ENCODE measurements around the gene NEXN.
"Not testable (repeated sequence)": the region's sequence is repeated elsewhere in the genome, so short reads cannot be mapped to it uniquely, and the experiment has no call there.

NEXN gene

DNA sequence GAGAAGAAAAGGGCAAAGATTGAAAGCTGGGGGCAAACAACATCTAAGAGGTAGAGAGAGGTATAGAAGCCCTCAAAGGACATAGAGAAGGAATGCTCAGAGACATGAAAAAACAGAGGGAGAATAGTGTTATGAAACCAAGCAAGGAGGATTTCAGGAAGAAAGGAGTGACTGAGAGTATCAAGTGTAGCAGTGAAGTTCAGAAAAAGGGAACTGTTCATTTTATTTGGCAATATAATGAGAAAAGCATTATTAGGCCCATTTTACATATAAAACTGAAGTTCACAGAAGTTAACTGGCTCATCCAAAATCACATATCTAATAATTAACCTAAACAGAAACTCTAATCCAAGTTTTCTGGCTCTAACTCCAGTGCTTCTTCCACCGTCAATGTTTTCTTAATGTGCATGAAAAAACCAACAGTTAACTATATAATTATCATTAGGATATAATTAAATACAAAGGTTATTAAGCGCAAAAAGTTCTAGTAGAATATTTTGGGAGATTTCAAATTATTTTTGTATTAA, 17.7 kb downstream of the NEXN start:
- no peak for DNase-seq (ENCODE audit: low spot score)

DNA sequence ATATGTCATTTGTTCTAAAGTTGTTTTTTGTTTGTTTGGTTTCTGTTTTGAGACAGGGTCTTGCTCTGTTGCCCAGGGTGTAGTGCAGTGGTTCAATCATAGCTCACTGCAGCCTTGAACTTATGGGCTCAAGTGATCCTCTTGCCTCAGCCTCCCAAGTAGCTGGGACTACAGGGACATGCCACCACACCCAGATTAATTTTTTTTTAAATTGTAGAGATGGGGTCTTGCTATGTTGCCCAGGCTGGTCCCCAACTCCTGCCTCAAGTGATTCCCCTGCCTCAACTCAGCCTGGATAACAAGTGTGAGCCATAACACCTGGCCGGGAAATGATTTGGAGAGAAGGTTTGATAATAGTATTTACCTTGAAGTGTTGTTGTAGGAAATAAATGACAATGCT, 18.2 kb downstream of the NEXN start:
- no peak for DNase-seq (ENCODE audit: low spot score)

DNA sequence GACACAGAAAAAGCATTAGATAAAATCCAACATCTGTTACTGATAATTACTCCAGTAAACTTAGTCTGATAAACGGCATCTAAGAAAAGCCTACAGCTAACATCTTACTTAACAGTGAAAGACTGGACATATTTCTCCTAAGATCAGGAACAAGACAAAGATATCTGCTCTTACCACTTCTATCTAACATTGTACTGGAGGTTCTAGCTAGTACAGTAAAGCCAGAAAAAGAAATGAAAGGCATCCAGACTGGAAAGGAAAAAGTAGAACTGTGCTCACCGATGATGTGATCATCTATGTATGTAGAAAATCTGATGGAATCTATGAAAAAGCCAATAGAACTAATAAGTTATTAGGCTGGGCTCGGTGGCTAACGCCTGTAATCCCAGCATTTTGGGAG, 21.7 kb downstream of the NEXN start:
- DNase-seq (ENCODE audit: low spot score): no peak

DNA sequence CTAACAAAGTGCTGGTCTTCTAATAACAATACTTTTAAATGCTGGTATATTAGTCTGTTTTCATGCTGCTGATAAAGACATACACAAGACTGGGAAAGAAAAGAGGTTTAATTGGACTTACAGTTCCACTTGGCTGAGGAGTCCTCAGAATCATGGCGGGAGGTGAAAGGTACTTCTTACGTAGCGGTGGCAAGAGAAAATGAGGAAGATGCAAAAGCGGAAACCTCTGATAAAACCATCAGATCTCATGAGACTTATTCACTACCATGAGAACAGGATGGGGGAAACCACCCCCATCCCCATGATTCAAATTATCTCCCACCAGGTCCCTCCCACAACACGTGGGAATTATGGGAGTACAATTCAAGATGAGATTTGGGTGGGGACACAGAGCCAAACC, 30.5 kb downstream of the NEXN start:
- DNase-seq (ENCODE audit: low spot score): not testable (repeated sequence)

DNA sequence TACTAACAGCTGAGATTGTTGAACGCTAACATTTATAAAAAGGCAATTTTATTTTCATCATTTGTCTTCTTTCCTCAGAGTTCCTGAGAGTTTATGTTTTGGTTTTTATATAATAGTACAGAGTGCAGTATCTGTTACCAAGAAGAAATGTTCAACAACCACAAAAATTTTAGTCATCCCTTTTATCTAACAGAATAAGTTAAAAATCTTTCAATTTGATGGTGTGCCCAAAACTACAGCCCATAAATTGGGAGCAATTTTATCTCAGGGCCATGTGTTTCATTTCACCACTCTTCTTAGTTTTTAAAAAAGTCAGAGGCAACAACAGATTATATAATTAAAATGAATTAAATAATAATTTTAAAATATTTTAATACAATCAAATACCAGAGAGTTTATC, 37.1 kb downstream of the NEXN start:
- DNase-seq (ENCODE audit: low spot score): no peak

DNA sequence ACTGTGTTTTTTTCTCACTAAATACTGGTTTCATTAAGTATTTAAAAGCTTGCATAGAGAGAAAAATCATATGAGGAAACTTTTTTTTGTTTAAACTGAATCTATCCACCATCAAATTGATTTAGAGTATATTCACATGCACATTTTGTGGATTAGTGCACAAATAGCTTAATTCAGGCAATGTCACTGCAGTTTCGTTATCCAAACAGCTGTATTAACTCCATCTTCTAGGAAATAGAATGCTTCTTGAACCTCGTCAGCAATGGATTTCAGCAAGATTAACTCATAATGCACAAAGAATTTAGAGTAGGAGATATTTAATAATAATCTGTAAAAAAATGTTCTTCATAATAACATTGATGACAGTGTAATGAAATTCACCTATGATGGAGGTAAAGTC, 37.5 kb downstream of the NEXN start:
- DNase-seq (ENCODE audit: low spot score): no peak

DNA sequence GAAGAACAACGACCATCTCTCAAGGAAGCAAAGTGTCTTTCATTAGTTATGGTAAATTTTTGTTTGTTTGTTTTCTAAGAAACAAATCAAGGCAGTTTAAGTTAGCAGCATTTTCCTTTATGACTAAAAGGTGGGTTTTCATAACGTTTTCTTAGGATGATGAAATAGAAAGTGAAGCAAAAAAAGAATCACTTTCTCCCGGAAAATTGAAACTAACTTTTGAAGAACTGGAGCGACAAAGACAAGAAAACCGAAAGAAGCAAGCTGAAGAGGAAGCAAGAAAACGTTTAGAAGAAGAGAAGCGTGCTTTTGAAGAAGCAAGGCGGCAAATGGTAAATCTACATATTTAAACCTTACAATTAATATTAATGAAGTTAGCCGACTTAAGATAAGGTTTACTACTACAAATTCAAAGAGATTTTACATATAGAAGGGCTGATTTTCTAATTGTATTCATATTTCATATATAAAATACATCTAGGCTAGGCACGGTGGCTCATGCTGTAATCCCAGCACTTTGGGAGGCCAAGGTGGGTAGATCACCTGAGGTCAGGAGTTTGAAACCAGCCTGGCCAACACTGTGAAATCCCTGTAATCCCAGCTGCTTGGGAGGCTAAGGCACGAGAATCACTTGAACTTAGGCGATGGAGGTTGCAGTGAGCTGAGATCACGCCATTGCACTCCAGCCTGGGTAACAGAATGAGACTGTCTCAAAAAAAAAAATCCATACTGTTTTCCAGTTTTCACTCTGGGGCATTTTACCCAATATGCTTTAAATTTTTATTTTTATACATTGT, 38.3 kb downstream of the NEXN start:
- no peak for DNase-seq (ENCODE audit: low spot score)

DNA sequence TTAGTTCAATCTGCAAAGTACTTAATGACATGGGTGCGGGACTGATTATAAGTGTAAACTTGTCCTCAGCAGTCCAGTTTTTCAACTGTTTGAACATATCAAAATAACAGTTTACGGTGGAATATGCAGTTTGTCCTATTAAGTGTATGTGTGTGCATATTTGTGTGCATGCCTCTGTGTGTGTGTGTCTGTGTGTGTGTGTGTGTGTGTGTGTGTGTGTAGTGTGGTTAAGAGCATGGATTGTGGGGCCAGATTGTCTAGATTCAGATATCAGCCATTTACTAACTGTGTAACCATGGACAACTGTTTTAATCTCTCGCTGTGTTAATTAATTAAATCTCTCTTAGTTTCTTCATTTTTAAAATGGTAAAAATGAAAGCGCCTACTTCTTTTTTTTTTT, 39.0 kb downstream of the NEXN start:
- no peak for DNase-seq (ENCODE audit: low spot score)

DNA sequence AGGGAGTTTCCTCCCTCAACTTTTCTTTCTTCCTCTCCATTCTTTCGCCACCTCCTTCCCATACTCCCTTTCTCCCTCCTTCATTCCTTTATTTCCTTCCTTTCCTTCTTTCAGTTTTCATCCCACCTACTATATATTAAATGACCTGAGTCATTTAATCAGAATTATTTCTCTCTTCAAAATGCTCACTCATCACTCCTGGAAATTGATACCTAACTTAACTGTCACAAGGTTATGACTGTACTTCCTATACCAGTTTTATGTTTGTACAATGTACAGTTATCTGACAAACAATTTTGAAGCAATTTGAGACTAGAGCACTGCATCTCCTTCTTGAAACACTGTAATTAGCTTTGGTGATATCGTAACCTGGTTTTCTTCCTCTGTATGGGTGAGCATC, 41.4 kb downstream of the NEXN start:
- DNase-seq (ENCODE audit: low spot score): no peak

DNA sequence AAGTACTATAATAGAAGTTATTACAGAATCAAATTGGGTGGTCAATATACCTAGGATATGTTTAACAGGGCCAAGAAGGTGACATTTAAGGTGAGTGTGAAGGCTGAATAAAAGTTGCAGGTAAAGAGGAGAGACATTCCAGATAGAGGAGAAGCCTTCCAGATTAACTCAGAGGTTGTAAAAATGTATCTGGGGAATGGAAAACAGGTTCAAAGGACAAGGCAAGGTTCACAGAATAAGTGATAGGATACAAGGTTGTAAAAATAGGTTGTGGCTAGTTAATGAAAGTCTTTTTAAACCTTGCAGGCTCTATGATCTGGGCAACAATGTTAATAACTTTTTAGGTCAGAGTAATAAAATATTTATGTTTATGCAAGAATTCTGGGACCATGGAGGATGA, 50.2 kb downstream of the NEXN start:
- DNase-seq (ENCODE audit: low spot score): no peak

DNA sequence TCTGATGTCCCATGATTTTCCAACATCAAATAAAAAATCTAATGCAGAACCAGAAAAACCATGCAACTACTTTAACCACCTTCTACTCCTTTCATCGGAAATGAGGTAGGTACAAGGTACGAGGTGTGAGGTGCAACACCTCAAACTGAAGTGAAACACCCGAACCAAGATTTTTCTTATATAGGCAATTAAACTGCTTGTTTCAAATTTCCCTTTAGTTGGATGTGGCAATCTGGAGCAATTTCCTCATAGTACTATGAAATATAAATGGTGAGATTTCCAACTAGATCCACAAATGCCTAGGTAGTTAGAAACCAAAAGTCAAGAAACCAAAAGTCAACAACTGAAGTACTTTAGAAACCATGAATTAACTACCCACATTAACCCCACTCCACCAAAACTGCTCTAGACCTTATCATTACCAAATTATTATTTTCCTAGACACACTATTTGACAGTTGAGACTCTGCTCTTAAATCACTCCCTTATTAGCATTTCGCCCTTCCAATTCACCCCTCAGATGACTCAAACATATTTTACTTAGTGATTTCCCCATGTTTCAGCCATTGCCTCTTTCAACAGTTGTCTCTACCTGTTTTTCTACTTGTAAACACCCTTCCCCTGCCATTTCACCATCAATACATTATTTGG, 52.6 kb downstream of the NEXN start:
- DNase-seq (ENCODE audit: low spot score): no peak

DNA sequence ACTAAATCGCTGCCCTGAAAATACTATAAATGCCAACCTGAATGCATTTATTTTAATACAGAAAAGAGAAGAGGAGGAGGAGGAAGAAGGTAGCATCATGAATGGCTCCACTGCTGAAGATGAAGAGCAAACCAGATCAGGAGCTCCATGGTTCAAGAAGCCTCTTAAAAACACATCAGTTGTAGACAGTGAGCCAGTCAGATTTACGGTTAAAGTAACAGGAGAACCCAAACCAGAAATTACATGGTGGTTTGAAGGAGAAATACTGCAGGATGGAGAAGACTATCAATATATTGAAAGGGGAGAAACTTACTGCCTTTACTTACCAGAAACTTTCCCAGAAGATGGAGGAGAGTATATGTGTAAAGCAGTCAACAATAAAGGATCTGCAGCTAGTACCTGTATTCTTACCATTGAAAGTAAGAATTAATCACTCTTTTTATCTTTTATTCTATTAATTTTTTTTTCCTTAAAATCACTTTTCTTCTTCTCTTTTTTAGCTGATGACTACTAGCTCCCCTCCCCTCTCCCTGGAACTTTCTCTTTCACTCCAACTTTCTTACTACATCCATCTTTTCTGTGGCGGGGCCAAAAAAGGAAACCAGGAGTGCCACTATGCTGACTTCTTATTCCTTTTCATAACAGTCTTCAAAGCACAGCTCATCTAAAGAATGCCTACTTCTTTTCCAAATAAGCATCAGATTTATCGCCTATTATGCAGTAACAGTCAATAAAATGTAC, 54.1 kb downstream of the NEXN start:
- no peak for DNase-seq (ENCODE audit: low spot score)

DNA sequence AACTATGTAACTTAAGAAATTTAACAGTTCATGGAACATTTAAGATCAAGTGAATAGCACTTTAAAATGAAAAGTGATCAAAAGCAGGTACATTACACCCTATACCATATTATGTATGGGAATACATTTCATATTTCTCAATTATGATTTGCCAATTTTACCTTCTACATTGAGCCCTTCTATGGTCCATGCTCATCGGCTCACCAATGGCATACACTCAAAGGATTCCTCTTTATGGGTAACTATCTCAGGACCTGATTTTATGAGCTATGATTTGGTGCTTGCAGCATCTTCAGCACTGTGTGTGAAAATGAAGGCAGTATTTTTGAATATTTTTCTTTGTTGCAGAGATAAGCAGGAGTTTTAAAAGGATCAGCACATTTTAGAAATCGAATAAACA, 56.9 kb downstream of the NEXN start:
- no peak for DNase-seq (ENCODE audit: low spot score)

DNA sequence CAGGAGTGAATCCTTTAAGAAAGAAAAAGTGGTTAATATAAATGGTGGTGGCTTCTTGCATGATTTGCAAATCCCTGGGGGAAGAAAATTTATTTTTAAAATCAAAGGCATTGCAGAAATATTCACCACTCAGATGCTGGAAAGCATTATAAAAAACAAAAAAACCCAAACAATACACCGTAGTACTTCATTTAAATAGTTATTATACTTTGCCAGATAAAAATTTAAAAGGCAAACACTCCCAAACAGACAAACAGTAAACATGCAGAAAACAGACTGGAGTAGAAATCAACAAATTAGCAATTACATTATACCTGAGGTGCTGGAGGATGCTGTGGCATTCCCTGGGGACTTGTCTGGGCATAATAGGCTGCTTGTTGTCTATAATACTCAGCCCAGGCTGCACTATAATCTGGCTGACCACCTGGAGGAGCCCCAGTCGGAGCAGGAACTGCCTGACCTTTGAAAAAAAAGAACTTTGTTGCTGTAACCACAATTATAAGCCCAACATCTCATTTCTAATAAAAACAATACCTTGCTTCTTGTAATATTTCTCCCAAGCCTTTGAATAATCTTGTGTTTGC, 60.5 kb downstream of the NEXN start:
- no peak for DNase-seq (ENCODE audit: low spot score)

DNA sequence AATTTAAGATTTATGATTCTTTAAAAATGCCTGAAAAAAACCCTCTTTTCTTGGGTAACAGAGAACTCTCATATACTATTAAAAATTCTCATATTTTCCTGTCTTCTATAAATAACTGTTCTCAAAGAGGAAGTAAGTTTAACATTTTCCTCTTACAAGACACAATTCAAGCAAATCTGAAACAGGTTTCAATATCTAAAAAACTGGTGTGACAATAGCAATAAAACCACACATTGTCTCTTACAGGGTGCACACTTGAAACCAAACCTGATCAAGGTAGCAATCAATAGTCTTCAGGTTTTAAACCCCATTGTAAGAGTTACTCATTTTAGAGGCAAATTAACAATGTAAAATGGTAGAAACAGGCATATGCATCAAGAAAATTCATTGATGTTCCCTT, 62.4 kb downstream of the NEXN start:
- no peak for DNase-seq (ENCODE audit: low spot score)

DNA sequence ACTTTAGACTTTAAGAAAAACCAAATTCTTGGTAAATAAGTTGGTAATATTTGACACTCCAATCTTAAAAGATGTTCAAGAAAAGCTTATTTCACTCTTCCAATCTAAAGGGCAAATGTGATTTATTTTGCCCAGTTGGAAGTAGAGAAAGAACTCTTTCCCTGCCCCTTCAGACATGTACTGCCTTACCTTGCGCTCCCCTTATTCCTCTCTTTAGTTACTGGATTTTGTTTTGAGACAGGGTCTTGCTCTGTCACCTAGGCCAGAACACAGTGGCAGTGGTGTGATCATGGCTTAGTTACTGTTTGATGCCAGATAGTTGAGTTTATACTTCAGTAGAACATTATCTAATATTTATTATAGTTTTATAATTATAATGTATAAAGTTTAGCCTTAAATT, 62.9 kb downstream of the NEXN start:
- DNase-seq (ENCODE audit: low spot score): no peak

DNA sequence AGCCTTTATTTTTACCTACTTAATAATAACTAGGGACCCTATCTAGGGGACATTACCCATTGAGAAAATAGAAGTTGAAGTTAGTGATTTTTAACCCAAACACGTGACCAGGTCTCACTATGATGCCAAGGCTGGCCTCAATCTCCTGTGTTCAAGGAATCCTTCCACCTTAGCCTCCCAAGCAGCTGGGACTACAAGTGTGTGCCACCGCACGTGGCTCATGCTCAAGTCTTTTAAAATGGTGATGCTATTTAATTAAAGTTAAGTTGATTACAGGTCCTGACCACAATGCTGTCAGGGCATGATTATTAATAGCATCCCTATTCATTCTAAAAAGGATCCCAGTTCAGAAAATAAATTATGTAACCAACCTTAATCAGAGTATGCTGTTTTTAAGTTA, 65.5 kb downstream of the NEXN start:
- no peak for DNase-seq (ENCODE audit: low spot score)

DNA sequence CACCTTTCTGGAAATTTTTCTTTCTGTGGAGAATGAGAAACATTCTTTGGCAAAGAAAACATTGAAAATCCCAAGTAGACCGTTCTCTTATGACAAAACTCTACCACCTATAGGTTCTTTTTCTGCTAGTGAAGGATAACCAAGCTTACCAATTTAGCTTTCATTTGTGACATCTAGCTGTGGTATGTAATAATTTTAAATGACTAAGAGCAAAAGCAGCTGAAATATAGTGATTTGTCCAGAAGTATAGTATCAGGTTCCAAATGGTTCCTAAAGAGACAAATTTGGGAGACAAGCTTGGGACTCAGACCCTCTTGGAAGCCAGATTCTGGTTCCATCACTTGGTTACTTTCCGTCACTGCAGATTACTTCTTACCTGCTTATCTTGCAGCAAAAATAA, 66.1 kb downstream of the NEXN start:
- no peak for DNase-seq (ENCODE audit: low spot score)

DNA sequence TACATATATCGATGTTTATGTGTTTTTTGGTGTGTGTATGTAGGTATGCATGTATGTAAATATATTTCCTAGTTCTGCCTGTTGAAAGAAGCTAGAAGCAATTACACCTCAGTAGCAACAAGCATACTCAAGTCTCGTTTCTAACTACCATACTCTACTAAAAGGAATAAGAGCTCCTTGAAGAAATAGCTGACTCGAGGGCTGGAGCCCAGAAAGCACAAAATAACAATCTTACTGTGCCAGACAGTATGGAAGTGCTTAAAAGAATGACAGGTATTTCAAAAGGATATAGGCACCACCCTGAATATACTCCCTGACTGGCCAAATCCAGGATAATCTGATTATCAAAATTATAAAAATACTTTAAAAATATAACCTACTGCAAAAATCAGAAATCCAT, 67.3 kb downstream of the NEXN start:
- DNase-seq (ENCODE audit: low spot score): no peak

DNA sequence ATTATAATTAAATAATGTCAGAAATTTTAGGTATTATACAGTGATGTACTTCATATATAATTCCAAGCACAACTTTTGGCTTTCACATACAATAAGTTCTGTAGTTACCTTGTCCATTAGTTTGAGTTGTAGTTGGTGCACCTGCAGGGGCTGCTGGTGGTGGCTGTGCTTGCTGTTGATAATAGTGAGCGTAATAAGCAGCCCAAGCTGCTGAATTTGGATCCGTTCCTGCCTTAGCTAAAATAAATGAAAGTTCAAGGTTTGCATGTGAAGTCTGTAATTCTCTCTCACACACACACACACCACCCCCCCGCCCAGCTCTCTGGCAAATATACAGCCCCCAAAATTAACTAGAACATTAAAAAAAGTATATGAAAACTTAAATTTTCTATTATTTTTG, 68.0 kb downstream of the NEXN start:
- DNase-seq (ENCODE audit: low spot score): no peak

DNA sequence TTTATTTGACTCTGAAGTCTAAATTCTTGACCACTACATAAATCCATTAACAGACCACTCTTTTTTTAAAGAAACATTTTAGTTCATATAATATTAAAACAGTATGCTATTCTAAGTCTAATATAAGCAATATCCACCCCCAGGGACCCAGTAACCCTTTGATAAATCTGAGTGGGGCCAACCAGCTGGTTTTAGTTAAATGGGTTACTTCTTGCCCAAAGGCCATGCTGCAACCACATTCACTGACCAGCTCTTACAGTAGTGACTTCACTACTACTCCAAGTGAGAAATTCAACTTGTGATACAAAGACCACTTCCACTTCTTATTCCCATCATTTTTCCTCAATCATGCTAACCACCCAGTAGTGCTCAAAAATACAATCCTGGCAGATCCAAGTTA, 70.0 kb downstream of the NEXN start:
- DNase-seq (ENCODE audit: low spot score): no peak

DNA sequence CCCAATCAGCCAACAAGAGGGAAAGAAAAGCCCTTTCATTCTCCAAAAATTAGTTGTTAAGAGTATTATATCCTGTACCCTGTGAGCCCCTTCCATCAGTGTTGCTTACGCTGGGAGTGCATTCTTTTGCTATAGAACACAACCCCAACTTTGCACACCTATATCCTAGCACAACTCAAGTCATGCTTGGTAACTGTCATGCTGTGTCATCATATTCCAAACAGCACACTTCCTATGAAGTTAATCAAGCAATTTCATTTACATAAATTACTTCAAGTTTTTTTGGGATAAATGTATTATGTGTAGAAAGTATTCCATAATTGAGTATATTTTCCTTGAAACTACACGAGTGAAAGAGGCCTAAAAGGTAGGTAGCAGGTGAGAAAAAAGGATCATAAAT, 70.4 kb downstream of the NEXN start:
- DNase-seq (ENCODE audit: low spot score): no peak

DNA sequence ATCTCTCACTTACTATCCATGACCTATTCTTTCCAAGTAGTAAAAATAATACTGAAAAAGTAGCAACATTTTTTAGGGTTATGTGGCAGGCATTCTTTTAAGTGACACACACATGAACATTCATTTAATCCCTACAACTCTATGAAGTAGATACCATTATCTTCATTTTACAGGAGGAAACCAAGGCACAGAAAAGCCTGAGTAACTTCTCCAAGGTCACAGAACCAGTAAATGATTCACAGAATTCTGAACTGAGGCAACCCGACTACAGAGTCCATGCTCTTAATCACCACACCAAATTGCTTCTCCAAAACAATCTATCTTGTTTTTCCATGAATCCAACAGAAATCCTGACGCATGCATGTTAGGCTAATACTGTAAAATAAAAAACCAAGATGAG, 73.0 kb downstream of the NEXN start:
- no peak for DNase-seq (ENCODE audit: low spot score)
